ENCODE measurements around the gene ZDHHC16. TPM values are rescaled to one million over a fixed set of nuclear protein-coding genes. Genes with fewer than 3 reads are reported as not detected.

The ZDHHC16 gene
- total RNA-seq, 1 donor from 2014 or later, result 53.7 TPM

DNA sequence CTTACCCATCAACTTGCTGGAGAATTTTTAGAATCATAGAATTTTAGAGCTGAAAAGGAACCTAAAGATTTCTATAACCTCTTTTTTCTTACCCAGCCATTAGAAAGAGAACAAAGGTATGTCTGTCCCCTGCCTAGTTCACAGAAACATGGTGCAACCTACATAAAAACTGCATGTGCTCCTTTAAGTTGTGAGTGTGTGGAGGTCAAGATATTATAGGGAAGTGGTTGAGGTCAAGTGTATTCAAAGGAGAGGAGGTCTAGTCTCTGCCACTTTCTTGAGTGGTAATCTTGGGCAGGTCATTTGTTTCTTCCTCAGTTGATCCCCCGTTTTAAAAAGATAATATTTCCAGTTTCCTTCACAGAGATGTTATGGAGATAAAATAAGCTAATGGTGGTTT, 59.2 kb downstream of the ZDHHC16 start:
- H3K4me3 Mint-ChIP-seq, result no peak overlapping the region
- TF ChIP-seq CTCF (conservative IDR thresholded peaks at IDR 0.05), result no peak
- H3K27ac Mint-ChIP-seq, result no peak overlapping the region
- peaks cover 17% of the 10 kb centered on the region for H3K4me1 Mint-ChIP-seq (ENCODE audit: unreplicated experiment)
- no peaks in the 10 kb centered on the region for H3K36me3 Mint-ChIP-seq
- no peaks in the 10 kb centered on the region for H3K9me3 Mint-ChIP-seq
- H3K27me3 Mint-ChIP-seq, result peaks cover 23% of the 10 kb centered on the region
- DNase-seq (ENCODE audit: extremely low spot score, unreplicated experiment), result no peak

GRCh38 chr10:97506199-97506991, 60.4 kb downstream of the ZDHHC16 start:
- Mint-ChIP-seq H3K4me1 (ENCODE audit: unreplicated experiment) (peaks cover 12% of the 10 kb centered on the region), H3K4me3 (no peak overlapping the region), H3K9me3 (no peaks in the 10 kb centered on the region), H3K36me3 (no peaks in the 10 kb centered on the region), H3K27ac (no peak overlapping the region), H3K27me3 (peaks cover 12% of the 10 kb centered on the region)
- no peak for TF ChIP-seq CTCF (conservative IDR thresholded peaks at IDR 0.05)
- DNase-seq (ENCODE audit: extremely low spot score, unreplicated experiment), result no peak

Other genes starting within 250 kb of the ZDHHC16 start
- 7.3 and 19.8 TPM in 2 replicates for gene ARHGAP19, start 153.5 kb upstream of the ZDHHC16 start, total RNA-seq (ENCODE audit: low replicate concordance)
- gene FRAT1, start 126.9 kb upstream of the ZDHHC16 start, total RNA-seq (ENCODE audit: low replicate concordance), result 4.7 and 6.1 TPM in 2 replicates
- 23.1 and 36.4 TPM in 2 replicates for gene FRAT2, start 111.4 kb upstream of the ZDHHC16 start, total RNA-seq (ENCODE audit: low replicate concordance)
- gene RRP12, start 44.8 kb upstream of the ZDHHC16 start, total RNA-seq (ENCODE audit: low replicate concordance), result 34.5 and 41.6 TPM in 2 replicates
- gene PGAM1, start 20.0 kb upstream of the ZDHHC16 start, total RNA-seq (ENCODE audit: low replicate concordance), result 200 and 207 TPM in 2 replicates
- 34.8 and 36.1 TPM in 2 replicates for gene EXOSC1, start 169 bp upstream of the ZDHHC16 start, total RNA-seq (ENCODE audit: low replicate concordance)
- gene MMS19, start 52.2 kb downstream of the ZDHHC16 start, total RNA-seq (ENCODE audit: low replicate concordance), result 85.9 and 94.8 TPM in 2 replicates
- gene UBTD1, start 52.7 kb downstream of the ZDHHC16 start, total RNA-seq (ENCODE audit: low replicate concordance), result 11.6 and 16.1 TPM in 2 replicates
- gene ANKRD2, start 126.6 kb downstream of the ZDHHC16 start, total RNA-seq (ENCODE audit: low replicate concordance), result 0.19 TPM in 1 of 2 replicates, not detected in the other
- 0.57 and 2.1 TPM in 2 replicates for gene HOGA1, start 138.2 kb downstream of the ZDHHC16 start, total RNA-seq (ENCODE audit: low replicate concordance)
- gene C10orf62, start 143.5 kb downstream of the ZDHHC16 start, total RNA-seq (ENCODE audit: low replicate concordance), result 0.34 TPM in 1 of 2 replicates, not detected in the other
- gene MORN4, start 187.3 kb downstream of the ZDHHC16 start, total RNA-seq (ENCODE audit: low replicate concordance), result 9.0 and 15.8 TPM in 2 replicates
- 18.7 and 19.3 TPM in 2 replicates for gene PI4K2A, start 194.5 kb downstream of the ZDHHC16 start, total RNA-seq (ENCODE audit: low replicate concordance)
- gene AVPI1, start 241.1 kb downstream of the ZDHHC16 start, total RNA-seq (ENCODE audit: low replicate concordance), result 7.8 and 16.2 TPM in 2 replicates